K562 (cell line): Measurements from ENCODE around the gene CACTIN. TPM values are rescaled to one million over a fixed set of nuclear protein-coding genes. Genes with fewer than 3 reads are reported as not detected.
A peak's percentile ranks its signal among the peaks of the same experiment; 100 is the strongest.

Experiments
- ATAC-seq: fragments of 200-7000 bp; cut with Tn5 transposase; 3 replicates; pipeline ENCODE4 v1.9.1; 2020; ENCODE audit warnings: moderate library complexity
- BruUV-seq: library from RNA; stranded (reverse); fragments of 400-500 nt; replicated peaks from 2 replicates; lab custom pipeline; 2021; lab: Mats Ljungman, UMichigan
- CTCF ChIA-PET: fragments of 300-600 bp; formaldehyde crosslinking; extraction: SDS; loops from one replicate; lab custom pipeline; 2021; ENCODE audit warnings: low intra/inter-chr PET ratio; lab: Yijun Ruan, JAX
- POLR2A ChIA-PET: fragments of 300-600, 350-650 bp; sonication (Branson Sonifier 250); formaldehyde crosslinking; extraction: SDS; loops from one replicate; lab custom pipeline; 2021; ENCODE audit warnings: antibody characterized with exemption, inconsistent platforms; lab: Yijun Ruan, JAX
- DNase-seq, 4 experiments: peaks; one replicate each; pipeline versions ENCODE4 v3.0.0 to v3.0.0-alpha.2; 2011 to 2018; ENCODE audit warnings: low spot score in 3 of 4, mixed read lengths in 3 of 4; ENCODE audit errors: extremely low read depth in 1 of 4
- FAIRE-seq: peaks from 2 replicates; lab custom pipeline; 2011; peaks lifted over from hg19 to GRCh38; lab: Jason Lieb, UNC
- H2AFZ ChIP-seq: 2 replicates; pipeline ENCODE4 v1.6.0; 2011; ENCODE audit warnings: low read depth, low read length, control low read depth, inconsistent platforms
- H3K27ac ChIP-seq: fragments of 200-600 bp; 3 replicates; pipeline ENCODE4 v1.8.0; 2011; ENCODE audit warnings: low read depth, mild to moderate bottlenecking, control low read depth, inconsistent platforms, low read length, moderate library complexity, mixed read lengths; ENCODE audit errors: extremely low read depth
- H3K27me3 ChIP-seq, 2 experiments: fragments of 300-600 bp in 1 of 2; 2 replicates in 1 of 2; 3 replicates in 1 of 2; pipeline versions ENCODE4 v1.6.0 to v1.8.0; 2011; ENCODE audit warnings: inconsistent platforms in 2 of 2, low read length in 2 of 2, mild to moderate bottlenecking in 1 of 2, mixed read lengths in 1 of 2, moderate library complexity in 1 of 2; ENCODE audit not compliant: control insufficient read depth in 2 of 2, insufficient read depth in 2 of 2
- H3K36me3 ChIP-seq: fragments of 300-600 bp; 3 replicates; pipeline ENCODE4 v1.8.0; 2011; ENCODE audit warnings: mild to moderate bottlenecking, low read length, inconsistent platforms; ENCODE audit not compliant: control insufficient read depth, insufficient read depth
- H3K4me1 ChIP-seq, 2 experiments: fragments of 200-600 bp in 1 of 2; replicated peaks in 1 of 2; 2 replicates in 1 of 2; 3 replicates in 1 of 2; pipeline versions ENCODE4 v1.5.1 to v1.8.0; 2011; ENCODE audit warnings: inconsistent platforms in 2 of 2, low read length in 2 of 2, mild to moderate bottlenecking in 1 of 2, mixed read lengths in 1 of 2, moderate library complexity in 1 of 2; ENCODE audit not compliant: control insufficient read depth in 2 of 2, insufficient read depth in 2 of 2
- H3K4me2 ChIP-seq: 2 replicates; pipeline ENCODE4 v1.6.1; 2011; ENCODE audit warnings: low read length, control low read depth, inconsistent platforms, mixed read lengths; ENCODE audit not compliant: insufficient read depth
- H3K4me3 ChIP-seq: fragments of 200-600 bp; sonication (generic), shearing (Covaris generic); 2 replicates; pipeline ENCODE4 v1.5.1; 2016; ENCODE audit warnings: control low read depth, inconsistent platforms
- H3K79me2 ChIP-seq: fragments of 200-600 bp; 3 replicates; pipeline ENCODE4 v1.8.0; 2011; ENCODE audit warnings: low read length, inconsistent platforms; ENCODE audit not compliant: control insufficient read depth, insufficient read depth
- H3K9ac ChIP-seq, 2 experiments: 2 replicates each; pipeline versions ENCODE4 v1.6.0 to v1.6.1; 2011; ENCODE audit warnings: low read depth in 2 of 2, low read length in 2 of 2, control low read depth in 1 of 2, inconsistent platforms in 1 of 2, mild to moderate bottlenecking in 1 of 2, mixed read lengths in 1 of 2; ENCODE audit not compliant: insufficient read depth in 1 of 2
- H3K9me1 ChIP-seq: one replicate; pipeline ENCODE4 v1.6.0; 2011; ENCODE audit warnings: inconsistent platforms, mild to moderate bottlenecking, low read length, moderate library complexity; ENCODE audit not compliant: control insufficient read depth, insufficient read depth
- H3K9me3 ChIP-seq: replicated peaks from 2 replicates; pipeline ENCODE4 v1.5.1; 2011; ENCODE audit warnings: low read depth, low read length, inconsistent platforms; ENCODE audit not compliant: control insufficient read depth, insufficient read depth
- H4K20me1 ChIP-seq: replicated peaks from 2 replicates; pipeline ENCODE4 v1.6.1; 2011; ENCODE audit warnings: low read length, inconsistent platforms, mixed read lengths; ENCODE audit not compliant: control insufficient read depth, insufficient read depth
- ARID2 ChIP-seq: fragments of 450-650 bp; IDR thresholded peaks from 2 replicates; pipeline ENCODE4 v1.6.1; 2017; ENCODE audit warnings: antibody characterized with exemption, mild to moderate bottlenecking
- ATF3 ChIP-seq, 2 experiments: fragments of 450-650 bp in 1 of 2; sonication (generic) in 1 of 2; formaldehyde crosslinking in 1 of 2; IDR thresholded peaks in 1 of 2; conservative IDR thresholded peaks in 1 of 2; 2 replicates each; pipeline versions ENCODE4 v1.6.1 to v1.8.1; 2016 to 2023; ENCODE audit warnings: mild to moderate bottlenecking in 2 of 2, moderate library complexity in 2 of 2, inconsistent platforms in 1 of 2, missing genetic modification reagents in 1 of 2
- DACH1 ChIP-seq: fragments of 450-650 bp; IDR thresholded peaks from 2 replicates; pipeline ENCODE4 v1.6.1; 2018; ENCODE audit not compliant: partially characterized antibody
- DDX20 ChIP-seq: fragments of 450-650 bp; IDR thresholded peaks from 2 replicates; pipeline ENCODE4 v1.6.1; 2016; ENCODE audit warnings: missing genetic modification characterization, low read depth, mild to moderate bottlenecking, missing compliant biosample characterization, moderate library complexity
- NUFIP1 ChIP-seq: fragments of 450-650 bp; IDR thresholded peaks from 2 replicates; pipeline ENCODE4 v1.6.1; 2018; ENCODE audit not compliant: partially characterized antibody
- PRDM10 ChIP-seq: fragments of 450-650 bp; IDR thresholded peaks from 2 replicates; pipeline ENCODE4 v1.6.1; 2018; ENCODE audit not compliant: partially characterized antibody
- RFX5 ChIP-seq: IDR thresholded peaks from 2 replicates; pipeline ENCODE4 v1.6.1; 2011; ENCODE audit warnings: low read depth, mild to moderate bottlenecking, improper control_type of control experiment, low read length
- ZNF12 ChIP-seq: sonication (generic); formaldehyde crosslinking; IDR thresholded peaks from 2 replicates; pipeline ENCODE4 v1.4.0; 2020; ENCODE audit warnings: mild to moderate bottlenecking, missing genetic modification reagents
- ZNF583 ChIP-seq: fragments of 250-450 bp; sonication (Bioruptor Pico); IDR thresholded peaks from 2 replicates; pipeline ENCODE4 v1.4.0; 2020
- ZNF707 ChIP-seq: fragments of 250-450 bp; sonication (Bioruptor Pico); conservative IDR thresholded peaks from 2 replicates; pipeline ENCODE4 v1.8.0; 2022; ENCODE audit warnings: inconsistent platforms, mild to moderate bottlenecking, moderate library complexity
- WGBS: fragments of 100-300 bp; shearing (Covaris generic); methylation state at CpG from one replicate; pipeline ENCODE4 v1.1.6; 2016; ENCODE audit warnings: low coverage, mixed read lengths; ENCODE audit not compliant: insufficient coverage; ENCODE audit errors: missing lambda C conversion rate; 5-methylcytosine and 5-hydroxymethylcytosine counted together
- in situ Hi-C: fragments of 300-500 bp; cut with MboI; formaldehyde crosslinking; loops from 4 replicates; pipeline ENCODE4 v1.15.0; 2018; ENCODE audit warnings: inconsistent platforms, mixed read lengths
- intact Hi-C: fragments of 100-400 bp; cut with micrococcal nuclease; formaldehyde crosslinking; loops from 2 replicates; pipeline ENCODE4 v1.14.2; 2022
- polyA plus RNA-seq, 8 experiments: library from polyadenylated mRNA; depleted of rRNA in 4 of 8; stranded (reverse) in 5 of 8; unstranded in 3 of 8; fragments of >200 nt; fragmentation: Nextera tagmentation in 2 of 8; fragmentation: Illumina TruSeq in 1 of 8; extraction: Ambion mirVana in 2 of 8; extraction: Trizol in 1 of 8; gene quantifications; 2 replicates each; pipeline versions ENCODE4 v1.2.1 to v1.2.3, GENCODE V29; 2011 to 2014; ENCODE audit warnings: inconsistent platforms in 1 of 8, missing spikeins in 1 of 8
- total RNA-seq, 7 experiments: library from RNA; depleted of rRNA in 6 of 7; stranded (reverse); fragments of >200 nt in 6 of 7; fragmentation: Illumina TruSeq in 2 of 7; extraction: Trizol in 2 of 7; gene quantifications; 2 replicates each; pipeline versions ENCODE4 v1.2.1 to v1.2.3, GENCODE V29; 2011 to 2021; ENCODE audit warnings: low replicate concordance in 1 of 7
- TF ChIP-seq, protein P1 (sequence below): fragments of 450-650 bp; IDR thresholded peaks from 2 replicates; pipeline ENCODE4 v1.6.1; 2016; ENCODE audit warnings: low read depth, mild to moderate bottlenecking, moderate library complexity
- TF ChIP-seq, protein P2 (sequence below): fragments of 450-650 bp; IDR thresholded peaks from 2 replicates; pipeline ENCODE4 v1.6.1; 2016
- TF ChIP-seq, protein P3 (sequence below): sonication (generic); formaldehyde crosslinking; IDR thresholded peaks from 2 replicates; pipeline ENCODE4 v1.8.1; 2023; ENCODE audit warnings: mild to moderate bottlenecking, missing genetic modification reagents

CACTIN gene
- total and polyA plus RNA-seq, 9 of the 15 experiments (the other 6 are each of a cell fraction or from before 2014, with no cell fraction given): 0.15 to 49.2 (median 15.0) TPM

- POLR2A ChIA-PET: interaction anchor here (0.9 to 2.2 kb wide), 3 partner anchors 14 to 67 kb away, joined by 3 to 7 read pairs (median 3); partner anchors contain the start of gene GIPC3
- Histone ChIP-seq H3K27ac (no peak overlapping the region), H3K36me3 (peaks cover 65% of the 10 kb centered on the region; the same call in 1 of the 3 replicates), H3K27me3 (no peaks in the 10 kb centered on the region), H3K4me2 (no peak overlapping the region), H3K79me2 (peaks cover 28% of the 10 kb centered on the region), H3K9ac (peak overlapping the region in 1 of 2 experiments; percentile 10; a peak in 1 of 4 replicates), H4K20me1 (peaks cover 11% of the 10 kb centered on the region; the same call in 1 of the 2 replicates), H2AFZ (no peak overlapping the region), H3K9me1 (no peaks in the 10 kb centered on the region), H3K4me3 (no peak overlapping the region), H3K9me3 (no peaks in the 10 kb centered on the region), H3K4me1 (peaks cover 4 to 76% of the 10 kb centered on the region in 2 experiments)
- no TSS peak for BruUV-seq
- in situ Hi-C loops (no loop called here), intact Hi-C loops (no loop called here)
- DNase-seq (no peak), FAIRE-seq (no peak), ATAC-seq (no peak)
- CTCF ChIA-PET: interaction anchor here (0.6 kb wide), 1 partner anchor 37 kb away, joined by 8 read pairs; no protein-coding TSS in a partner anchor
- WGBS: 92% methylated on average over 8 of the region's 12 CpGs
- no peak for TF ChIP-seq ZNF12 (CRISPR knock-in tag)
- no peak for TF ChIP-seq ZNF583 (CRISPR knock-in tag)
- no peak for TF ChIP-seq PRDM10
- TF ChIP-seq, protein P1, sequence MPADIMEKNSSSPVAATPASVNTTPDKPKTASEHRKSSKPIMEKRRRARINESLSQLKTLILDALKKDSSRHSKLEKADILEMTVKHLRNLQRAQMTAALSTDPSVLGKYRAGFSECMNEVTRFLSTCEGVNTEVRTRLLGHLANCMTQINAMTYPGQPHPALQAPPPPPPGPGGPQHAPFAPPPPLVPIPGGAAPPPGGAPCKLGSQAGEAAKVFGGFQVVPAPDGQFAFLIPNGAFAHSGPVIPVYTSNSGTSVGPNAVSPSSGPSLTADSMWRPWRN: no peak
- TF ChIP-seq ZNF707 (CRISPR knock-in tag): no peak
- TF ChIP-seq ATF3 (IDR thresholded peaks at IDR 0.05): no peak
- no peak for TF ChIP-seq ATF3 (CRISPR knock-in tag; conservative IDR thresholded peaks at IDR 0.05)
- TF ChIP-seq, protein P2, sequence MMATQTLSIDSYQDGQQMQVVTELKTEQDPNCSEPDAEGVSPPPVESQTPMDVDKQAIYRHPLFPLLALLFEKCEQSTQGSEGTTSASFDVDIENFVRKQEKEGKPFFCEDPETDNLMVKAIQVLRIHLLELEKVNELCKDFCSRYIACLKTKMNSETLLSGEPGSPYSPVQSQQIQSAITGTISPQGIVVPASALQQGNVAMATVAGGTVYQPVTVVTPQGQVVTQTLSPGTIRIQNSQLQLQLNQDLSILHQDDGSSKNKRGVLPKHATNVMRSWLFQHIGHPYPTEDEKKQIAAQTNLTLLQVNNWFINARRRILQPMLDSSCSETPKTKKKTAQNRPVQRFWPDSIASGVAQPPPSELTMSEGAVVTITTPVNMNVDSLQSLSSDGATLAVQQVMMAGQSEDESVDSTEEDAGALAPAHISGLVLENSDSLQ: no peak
- no peak for TF ChIP-seq ARID2
- TF ChIP-seq NUFIP1: no peak
- no peak for TF ChIP-seq DDX20
- TF ChIP-seq RFX5: no peak
- no peak for TF ChIP-seq DACH1
- TF ChIP-seq, protein P3, sequence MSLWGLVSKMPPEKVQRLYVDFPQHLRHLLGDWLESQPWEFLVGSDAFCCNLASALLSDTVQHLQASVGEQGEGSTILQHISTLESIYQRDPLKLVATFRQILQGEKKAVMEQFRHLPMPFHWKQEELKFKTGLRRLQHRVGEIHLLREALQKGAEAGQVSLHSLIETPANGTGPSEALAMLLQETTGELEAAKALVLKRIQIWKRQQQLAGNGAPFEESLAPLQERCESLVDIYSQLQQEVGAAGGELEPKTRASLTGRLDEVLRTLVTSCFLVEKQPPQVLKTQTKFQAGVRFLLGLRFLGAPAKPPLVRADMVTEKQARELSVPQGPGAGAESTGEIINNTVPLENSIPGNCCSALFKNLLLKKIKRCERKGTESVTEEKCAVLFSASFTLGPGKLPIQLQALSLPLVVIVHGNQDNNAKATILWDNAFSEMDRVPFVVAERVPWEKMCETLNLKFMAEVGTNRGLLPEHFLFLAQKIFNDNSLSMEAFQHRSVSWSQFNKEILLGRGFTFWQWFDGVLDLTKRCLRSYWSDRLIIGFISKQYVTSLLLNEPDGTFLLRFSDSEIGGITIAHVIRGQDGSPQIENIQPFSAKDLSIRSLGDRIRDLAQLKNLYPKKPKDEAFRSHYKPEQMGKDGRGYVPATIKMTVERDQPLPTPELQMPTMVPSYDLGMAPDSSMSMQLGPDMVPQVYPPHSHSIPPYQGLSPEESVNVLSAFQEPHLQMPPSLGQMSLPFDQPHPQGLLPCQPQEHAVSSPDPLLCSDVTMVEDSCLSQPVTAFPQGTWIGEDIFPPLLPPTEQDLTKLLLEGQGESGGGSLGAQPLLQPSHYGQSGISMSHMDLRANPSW (CRISPR knock-in tag): no peak
Measured at GRCh38 chr19:3622224-3622623, 4.4 kb downstream of the CACTIN start.
